ENCODE results near the gene CACNG7.

CACNG7 gene, protein sequence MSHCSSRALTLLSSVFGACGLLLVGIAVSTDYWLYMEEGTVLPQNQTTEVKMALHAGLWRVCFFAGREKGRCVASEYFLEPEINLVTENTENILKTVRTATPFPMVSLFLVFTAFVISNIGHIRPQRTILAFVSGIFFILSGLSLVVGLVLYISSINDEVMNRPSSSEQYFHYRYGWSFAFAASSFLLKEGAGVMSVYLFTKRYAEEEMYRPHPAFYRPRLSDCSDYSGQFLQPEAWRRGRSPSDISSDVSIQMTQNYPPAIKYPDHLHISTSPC

DNA sequence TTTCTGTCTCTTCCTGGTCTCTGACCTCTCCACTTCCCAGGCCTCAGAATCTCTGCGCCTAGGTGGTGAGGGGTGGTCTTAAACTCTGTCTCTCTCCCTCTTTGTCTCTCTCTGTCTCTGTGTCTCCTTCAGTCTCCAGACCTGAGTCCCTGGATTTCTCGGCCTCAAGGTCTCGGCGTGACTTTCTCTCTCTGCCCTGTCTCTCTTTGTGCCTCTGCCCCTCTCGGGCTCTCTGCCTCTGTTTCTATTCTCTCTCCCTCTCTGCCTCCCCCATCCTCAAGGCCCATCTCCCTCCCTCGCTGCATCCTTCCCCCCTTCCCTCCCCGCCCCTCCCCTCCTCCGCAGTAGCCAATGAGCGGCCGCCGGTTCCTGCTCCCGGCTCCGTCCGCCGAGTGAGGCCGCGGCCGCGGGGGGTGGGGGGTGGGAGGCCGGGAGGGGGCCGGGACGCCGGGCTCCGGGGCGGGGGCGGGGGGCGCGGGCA, at the start of gene CACNG7:
Gene CACNG7, plus strand, starts transcription at position 344 of the 481 bp plus-strand sequence. CDS start 3,554 bp downstream, outside the sequence.
- DNase-seq = peak in 42 of 51 donors; percentile 7 to 71 (median 31)

DNA sequence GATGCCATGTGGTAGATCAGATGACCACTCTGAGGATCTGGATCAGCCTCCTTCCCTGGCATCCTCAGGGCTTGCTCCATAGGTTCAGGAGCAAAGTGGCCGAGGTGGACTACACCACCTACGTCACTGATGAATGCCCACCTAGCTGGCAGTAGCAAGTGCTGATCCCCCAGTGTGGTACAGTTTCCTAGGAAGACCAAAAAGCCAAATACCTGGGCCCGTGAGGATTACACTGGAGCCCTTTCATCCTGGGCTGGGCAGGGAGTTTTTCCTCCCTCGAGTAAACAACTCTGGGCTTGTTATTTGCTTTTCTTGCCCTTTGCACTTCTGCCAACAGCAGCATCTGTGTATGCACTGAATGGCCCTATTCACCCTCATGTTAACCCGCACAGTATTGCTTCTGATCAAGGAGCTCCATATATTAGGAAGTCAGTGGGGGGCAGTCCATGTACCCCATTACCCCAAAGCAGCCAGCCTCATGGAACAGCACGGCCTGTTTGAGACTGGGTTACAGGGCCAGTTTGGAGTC, 44.7 kb upstream of the CACNG7 start:
- DNase-seq = peak in 32 of 51 donors; percentile 6 to 80 (median 32)

DNA sequence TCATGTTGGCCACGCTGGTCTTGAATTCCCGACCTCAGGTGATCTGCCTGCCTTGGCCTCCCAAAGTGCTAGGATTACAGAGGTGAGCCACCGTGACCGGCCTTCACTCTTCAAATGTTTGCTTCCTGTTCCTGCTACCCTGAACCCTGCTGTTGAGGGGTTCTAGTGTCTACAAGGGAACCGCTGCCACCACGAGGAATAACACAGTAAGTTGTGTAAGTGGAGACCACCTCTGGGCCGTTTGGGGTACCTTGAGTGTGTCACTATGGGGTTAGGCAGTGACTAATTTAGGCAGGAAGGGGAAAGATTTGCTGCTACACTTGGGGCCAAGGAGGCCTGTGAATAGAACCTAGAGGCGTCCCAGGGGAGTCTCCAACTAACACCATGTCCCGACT, 43.6 kb upstream of the CACNG7 start:
- DNase-seq = peak in 6 of 51 donors; percentile 14 to 76 (median 38)

DNA sequence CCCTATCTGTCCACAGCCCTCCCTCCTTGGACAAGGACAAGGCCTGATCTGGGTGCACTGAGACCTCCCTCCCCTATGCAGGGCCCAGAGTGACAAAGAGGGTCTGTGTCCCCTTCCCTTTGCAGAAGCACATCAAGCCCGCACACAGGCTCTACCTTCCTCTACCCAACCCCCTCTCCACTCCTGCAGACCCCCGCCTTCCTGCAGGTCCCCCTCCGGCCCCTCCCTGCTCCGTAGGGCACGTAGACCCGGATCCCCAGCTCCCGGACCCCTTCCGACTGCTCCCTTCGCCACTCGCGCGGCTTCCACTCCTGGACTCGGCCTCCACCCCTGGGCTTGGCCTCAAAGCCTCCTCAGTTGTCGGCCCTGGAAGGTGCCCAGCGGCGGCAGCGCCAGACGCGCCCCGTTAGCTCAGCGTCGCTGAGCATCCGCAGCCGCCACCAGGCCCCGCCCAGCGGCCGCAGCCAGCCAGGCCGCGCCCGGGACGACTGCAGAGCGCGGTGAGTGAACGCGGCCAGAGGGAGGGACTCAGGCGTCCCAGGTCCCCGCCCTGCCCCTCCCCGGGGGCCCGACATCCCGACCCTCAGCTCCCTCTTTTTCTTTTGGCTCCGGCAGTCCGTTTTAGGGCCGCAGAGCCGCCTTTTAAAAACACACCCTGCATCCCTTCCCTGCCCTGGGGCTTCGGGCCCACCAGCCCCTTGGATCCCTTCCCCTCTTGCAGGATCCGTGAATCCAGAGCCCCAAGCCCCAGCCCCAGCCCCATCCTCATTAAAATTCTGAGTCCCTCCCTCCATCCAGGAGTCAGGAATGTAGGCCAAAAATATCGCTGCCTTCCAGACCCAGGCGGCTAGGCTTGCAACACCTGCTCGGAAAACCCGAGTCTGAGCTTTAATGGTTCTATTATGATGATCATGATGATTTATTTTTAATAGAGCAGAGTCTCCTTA, 42.9 kb upstream of the CACNG7 start:
- DNase-seq = peak in 48 of 51 donors; percentile 16 to 90 (median 62)

DNA sequence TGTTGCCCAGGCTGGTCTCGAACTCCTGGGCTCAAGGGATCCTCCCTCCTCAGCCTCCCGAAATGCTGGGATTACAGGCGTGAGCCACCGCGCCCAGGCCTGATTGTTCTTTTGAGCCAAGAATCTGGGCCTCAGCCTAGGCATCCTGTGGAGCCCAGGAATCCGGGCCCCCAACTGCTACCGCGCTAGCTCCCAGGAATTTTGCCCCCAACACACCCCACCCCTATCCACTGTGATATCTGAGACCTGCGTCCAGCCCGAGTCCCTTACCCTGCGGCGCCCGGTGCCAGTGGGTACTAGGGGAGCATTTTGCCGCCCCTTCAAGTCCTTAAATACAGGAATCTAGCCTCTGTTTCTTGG, 42.2 kb upstream of the CACNG7 start:
- peak in 6 of 51 donors; percentile 5 to 50 (median 34) for DNase-seq

DNA sequence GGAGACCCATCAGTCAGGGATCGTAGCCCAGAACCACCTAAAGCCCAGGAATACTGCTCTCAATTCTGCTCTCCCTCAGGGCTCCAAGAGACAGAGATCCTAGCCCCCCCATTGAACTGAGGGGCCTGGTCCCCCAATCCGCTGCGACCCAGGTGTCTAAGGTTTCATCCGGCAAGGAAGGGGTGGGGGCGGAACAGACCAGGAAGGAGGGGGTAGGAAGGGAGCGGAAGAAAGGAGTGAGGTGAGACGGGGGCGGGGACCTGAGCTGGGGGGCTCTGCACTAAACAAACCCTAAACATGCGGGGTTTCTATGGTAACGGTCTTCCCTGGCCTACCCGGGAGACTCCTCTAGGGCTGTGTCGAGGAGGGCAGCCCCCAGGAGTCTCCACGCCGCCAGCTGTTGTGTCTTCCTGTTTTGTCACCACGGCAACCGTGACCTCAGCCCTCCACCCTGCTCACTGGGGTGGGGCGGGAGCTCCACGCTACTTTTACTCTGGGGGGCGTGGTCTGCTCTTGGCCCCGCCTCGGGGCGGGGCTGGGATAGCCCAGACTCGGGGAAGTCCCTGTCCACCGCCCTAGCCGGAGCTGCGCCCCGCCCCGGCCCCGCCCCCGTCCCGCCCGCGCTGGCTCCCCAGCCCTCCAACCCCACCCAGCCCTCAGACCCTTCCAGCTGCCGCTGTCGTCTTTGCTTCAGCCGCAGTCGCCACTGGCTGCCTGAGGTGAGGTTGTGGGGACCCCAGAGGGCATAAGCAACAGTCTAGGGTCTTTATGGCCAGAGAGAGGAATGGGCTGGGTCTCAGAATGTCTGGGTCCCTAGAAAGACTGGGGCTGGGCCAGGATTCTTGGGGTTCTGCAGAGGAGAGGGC, 41.6 kb upstream of the CACNG7 start, which contains the start of gene MYADM:
Gene MYADM, plus strand, starts transcription at position 659 of the 866 bp plus-strand sequence. CDS start 5,647 bp downstream, outside the sequence.
- peak; percentile 29 to 98 (median 94) for DNase-seq

DNA sequence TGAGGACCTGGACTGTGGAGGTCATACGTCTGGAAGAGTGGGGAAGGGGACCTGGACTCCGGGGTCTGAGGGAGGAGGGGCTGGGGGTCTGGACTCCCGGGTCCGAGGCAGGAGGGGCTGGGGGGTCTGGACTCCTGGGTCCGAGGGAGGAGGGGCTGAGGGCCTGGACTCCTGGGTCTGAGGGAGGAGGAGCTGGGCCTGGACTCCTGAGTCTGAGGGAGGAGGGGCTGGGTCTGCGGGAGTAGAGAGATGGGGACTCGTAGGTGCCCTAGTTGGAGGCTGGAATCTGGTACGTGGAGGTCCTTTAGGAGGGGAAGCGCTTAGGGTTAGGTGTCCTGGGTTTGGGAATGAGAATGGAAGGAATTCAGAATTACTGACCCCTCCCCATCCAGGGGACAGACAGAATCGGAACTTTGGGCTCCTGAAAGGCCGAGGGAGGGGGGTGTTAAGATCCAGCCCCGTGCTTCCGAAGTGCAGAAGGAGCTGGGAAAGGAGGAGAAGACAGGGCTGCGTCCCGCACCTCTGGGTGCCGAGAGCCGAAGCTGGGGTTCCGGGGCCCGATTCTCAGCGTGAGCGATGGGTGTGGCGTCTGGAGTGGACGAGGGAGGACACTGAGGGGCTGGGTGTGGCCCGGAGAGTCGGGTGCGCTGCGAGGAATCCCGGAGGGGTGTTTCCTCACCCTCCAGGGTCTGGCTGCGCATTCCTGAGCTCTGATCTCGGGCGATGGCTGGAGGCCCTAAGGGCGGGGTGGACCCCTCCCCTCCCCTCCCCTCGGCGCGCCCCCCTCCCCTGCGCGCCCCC, 40.8 kb upstream of the CACNG7 start:
- DNase-seq = peak in 21 of 51 donors; percentile 11 to 68 (median 39)

DNA sequence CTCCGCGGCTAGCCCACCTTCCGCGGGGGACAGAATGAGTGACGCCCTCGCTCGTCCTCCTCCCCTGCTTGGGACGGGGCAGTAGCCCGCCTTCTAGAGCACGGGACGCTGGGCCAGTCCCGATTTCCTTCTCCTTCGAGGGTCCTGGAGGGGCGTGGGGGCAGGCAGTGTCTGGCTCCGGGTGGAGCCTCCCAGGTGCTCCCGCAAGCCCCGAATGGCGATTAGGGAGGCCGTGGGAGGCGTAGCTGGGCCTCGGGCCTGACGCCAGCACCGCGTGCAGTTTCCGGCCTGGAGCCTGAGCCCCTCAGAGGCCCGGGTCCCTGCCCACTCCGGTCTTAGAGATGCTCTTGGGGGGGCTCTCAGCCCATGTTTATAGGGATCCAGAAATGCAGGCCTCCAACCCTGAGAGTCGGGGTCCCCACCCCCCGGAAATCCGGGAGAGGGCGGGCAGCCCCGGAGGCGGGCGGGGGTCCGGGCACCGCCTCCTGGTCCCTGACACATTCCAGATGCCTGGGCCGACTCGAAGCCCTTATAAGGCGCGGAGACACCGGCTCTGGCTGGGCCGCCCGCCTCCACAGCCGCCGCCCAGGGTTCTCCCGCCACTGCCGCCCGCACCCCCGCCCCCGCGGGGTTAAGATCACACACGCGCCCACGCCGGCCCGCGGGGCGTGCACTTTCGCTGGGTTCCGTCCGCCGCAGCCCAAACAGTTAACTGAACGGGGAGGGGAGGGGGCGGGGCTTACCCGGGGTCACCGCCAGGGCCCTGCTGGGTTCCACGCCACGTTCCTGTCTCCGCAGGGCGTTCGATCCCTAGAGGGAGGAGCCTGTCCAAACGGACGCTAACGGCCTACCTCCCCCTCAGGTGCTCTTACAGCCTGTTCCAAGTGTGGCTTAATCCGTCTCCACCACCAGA, 39.9 kb upstream of the CACNG7 start:
- peak in 46 of 51 donors; percentile 7 to 82 (median 58) for DNase-seq

DNA sequence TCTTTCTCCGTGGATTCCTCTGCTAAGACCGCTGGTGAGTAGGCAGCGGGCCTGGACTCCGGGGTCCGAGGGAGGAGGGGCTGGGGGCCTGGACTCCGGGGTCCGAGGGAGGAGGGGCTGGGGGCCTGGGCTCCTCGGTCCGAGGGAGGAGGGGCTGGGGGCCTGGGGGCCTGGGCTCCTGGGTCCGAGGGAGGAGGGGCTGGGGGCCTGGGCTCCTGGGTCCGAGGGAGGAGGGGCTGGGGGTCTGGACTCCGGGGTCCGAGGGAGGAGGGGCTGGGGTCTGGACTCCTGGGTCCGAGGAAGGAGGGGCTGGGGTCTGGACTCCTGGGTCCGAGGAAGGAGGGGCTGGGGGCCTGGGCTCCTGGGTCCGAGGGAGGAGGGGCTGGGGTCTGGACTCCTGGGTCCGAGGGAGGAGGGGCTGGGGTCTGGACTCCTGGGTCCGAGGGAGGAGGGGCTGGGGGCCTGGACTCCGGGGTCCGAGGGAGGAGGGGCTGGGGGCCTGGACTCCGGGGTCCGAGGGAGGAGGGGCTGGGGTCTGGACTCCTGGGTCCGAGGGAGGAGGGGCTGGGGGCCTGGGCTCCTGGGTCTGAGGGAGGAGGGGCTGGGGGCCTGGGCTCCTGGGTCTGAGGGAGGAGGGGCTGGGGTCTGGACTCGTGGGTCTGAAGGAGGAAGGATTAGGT, 39.1 kb upstream of the CACNG7 start:
- peak in 1 of 51 donors; percentile 15 for DNase-seq

DNA sequence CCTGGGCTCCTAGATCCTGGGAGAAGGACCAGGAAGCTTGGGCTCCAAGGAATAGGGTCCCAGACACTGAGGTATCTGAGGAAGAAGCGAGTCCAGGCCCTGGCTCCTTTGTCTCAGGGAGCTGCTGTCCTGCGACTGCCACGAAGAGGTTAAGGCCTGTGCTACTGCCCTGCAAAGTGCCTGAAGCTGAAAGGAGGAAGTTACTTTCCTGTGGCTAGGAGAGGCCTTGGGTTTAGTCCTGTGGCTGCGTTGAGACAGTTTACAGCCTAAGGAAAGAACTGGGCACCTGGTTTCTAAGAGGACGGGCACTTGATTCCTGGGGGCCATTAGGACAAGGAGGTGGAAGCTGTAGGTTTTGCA, 38.6 kb upstream of the CACNG7 start:
- DNase-seq = peak in 3 of 51 donors; percentile 3 to 18 (median 6)

DNA sequence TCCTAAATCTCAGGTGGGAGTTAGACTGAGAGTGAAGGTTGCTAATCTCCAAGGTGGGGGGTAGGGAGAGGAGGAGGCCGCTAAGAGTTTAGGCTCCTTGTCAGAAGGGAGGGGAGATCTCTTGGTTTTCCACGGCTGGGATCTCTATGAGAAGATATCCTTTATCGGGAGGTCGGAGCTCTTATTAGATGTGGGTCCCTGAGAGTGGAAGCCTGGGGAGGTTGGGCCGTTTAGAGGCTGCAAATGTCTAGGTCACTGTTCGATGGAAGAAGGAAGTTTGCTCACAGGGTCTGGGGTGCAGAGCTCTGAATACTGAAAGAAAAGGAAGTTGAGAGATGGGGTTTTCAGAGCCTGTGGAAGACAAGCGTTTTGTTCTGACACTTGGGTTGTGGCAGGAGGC, 37.6 kb upstream of the CACNG7 start:
- no peak for DNase-seq

DNA sequence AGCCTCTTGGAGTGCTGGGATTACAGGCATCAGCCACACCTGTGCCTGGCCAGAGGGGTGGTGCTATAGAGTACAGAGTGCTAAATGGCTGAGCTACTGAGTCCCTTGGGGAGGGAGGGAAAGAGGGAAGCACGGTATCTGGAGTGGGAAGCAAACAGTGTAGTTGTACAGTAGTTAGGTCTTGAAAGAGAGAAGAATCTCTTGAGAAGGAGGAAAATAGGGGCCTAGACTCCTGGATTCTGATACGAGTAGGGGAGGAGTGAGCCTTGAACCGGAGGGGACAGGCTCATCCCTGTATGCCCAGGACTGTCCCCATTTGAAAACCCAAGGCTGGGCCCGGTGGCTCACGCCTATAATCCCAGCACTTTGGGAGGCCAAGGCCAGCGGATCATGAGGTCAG, 36.3 kb upstream of the CACNG7 start:
- DNase-seq = no peak

DNA sequence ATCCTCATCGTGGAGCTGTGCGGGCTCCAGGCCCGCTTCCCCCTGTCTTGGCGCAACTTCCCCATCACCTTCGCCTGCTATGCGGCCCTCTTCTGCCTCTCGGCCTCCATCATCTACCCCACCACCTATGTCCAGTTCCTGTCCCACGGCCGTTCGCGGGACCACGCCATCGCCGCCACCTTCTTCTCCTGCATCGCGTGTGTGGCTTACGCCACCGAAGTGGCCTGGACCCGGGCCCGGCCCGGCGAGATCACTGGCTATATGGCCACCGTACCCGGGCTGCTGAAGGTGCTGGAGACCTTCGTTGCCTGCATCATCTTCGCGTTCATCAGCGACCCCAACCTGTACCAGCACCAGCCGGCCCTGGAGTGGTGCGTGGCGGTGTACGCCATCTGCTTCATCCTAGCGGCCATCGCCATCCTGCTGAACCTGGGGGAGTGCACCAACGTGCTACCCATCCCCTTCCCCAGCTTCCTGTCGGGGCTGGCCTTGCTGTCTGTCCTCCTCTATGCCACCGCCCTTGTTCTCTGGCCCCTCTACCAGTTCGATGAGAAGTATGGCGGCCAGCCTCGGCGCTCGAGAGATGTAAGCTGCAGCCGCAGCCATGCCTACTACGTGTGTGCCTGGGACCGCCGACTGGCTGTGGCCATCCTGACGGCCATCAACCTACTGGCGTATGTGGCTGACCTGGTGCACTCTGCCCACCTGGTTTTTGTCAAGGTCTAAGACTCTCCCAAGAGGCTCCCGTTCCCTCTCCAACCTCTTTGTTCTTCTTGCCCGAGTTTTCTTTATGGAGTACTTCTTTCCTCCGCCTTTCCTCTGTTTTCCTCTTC, 35.1 kb upstream of the CACNG7 start:
- DNase-seq = no peak

DNA sequence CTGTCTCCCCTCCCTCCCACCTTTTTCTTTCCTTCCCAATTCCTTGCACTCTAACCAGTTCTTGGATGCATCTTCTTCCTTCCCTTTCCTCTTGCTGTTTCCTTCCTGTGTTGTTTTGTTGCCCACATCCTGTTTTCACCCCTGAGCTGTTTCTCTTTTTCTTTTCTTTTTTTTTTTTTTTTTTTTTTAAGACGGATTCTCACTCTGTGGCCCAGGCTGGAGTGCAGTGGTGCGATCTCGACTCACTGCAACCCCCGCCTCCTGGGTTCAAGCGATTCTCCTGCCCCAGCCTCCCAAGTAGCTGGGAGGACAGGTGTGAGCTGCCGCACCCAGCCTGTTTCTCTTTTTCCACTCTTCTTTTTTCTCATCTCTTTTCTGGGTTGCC, 34.5 kb upstream of the CACNG7 start:
- no peak for DNase-seq

DNA sequence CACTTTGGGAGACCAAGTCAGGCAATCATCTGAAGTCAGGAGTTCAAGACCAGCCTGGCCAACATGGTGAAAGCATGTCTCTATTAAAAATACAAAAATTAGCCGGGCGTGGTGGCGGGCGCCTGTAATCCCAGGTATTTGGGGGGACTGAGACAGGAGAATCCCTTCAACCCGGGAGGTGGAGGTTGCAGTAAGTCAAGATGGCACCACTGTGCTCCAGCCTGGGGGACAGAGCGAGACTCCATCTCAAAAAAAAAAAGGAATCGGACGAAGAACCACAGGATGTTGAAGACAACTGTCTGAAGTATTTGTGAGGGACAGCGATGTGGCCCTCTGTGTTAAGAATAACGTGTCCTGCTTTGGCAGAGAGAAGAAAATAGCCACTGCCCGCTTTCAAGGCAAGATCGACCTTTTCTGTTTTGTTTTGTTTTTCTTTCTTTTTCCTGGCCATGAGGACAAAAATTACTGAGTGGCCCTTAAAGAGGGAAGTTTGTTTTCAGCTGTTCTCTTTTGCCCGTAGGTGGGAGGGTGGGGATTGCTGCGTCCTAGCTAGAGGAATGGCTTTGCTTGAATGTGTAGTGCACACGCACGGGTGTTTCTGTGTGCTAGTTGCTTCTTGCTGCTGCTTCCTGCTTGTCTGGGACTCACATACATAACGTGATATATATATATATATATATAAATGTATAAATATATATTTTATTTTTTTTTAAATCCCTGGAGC, 33.3 kb upstream of the CACNG7 start:
- no peak for DNase-seq

DNA sequence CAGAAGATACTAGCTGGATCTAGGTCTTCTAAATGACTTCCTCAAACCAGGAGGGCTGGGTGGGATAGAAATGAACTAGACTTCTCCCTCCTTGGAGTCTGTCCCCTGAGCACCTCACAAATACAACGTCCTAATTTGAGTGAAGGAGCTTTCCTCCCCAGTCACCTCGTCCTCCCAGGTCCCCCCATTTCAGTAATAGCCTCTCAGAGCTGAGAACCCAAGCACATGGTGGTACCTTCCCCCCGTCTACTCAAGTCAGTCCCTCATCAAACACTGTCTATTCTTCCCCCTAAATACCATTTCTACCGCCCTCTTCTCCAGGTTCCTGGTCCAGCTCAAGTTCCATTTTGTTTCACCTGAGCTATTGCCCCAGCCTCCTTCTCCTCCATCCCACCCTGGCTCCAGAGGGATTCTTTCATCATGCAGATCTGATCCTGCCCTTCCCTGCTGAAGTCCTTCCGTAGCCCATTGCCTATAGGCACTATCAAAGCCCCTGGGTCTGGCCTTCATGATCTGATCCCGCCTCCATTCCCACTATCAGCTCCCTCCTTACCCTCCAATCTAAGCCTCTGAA, 32.3 kb upstream of the CACNG7 start:
- no peak for DNase-seq

Data from hypothalamus (tissue), 51 donors.